ENCODE results near the gene FILIP1.

- TF ChIP-seq CTCF (IDR thresholded peaks at IDR 0.05) (no peak), POLR2A (IDR thresholded peaks at IDR 0.05) (no peak), POLR2AphosphoS5 (IDR thresholded peaks at IDR 0.05) (no peak)
These were observed 77.8 kb downstream of the FILIP1 start for GRCh38 chr6:75415804-75416203.
